ENCODE measurements around the gene INPP5A. TPM values are rescaled to one million over a fixed set of nuclear protein-coding genes. Genes with fewer than 3 reads are reported as not detected.

Gene INPP5A
- total and polyA plus RNA-seq, 10 of the 15 experiments (the other 5 are each of a cell fraction or from before 2014, with no cell fraction given), result 0.52 to 15.0 (median 6.3) TPM

- no TSS peak for BruUV-seq (replicated peaks)
- ChIA-PET CTCF (no interaction called here), POLR2A (no interaction called here), RAD21 (ENCODE audit: unreplicated experiment) (no interaction called here), SMC1A (ENCODE audit: uncharacterized antibody, unreplicated experiment) (interaction anchor here (1.2 kb wide), 1 partner anchor 42 kb away, joined by 3 read pairs; no protein-coding TSS in a partner anchor)
- Histone ChIP-seq H3K36me3 (ENCODE audit: control insufficient read depth in 2 of 2, insufficient read depth in 2 of 2, low read length in 1 of 2) (no peaks in the 10 kb centered on the region), H3K9ac (ENCODE audit: control insufficient read depth, insufficient read depth, low read length) (no peak overlapping the region), H2AFZ (ENCODE audit: control insufficient read depth, low read depth, low read length) (no peak overlapping the region), H3K4me2 (ENCODE audit: control insufficient read depth, insufficient read depth) (no peak overlapping the region), H3K27ac (ENCODE audit: control insufficient read depth, insufficient read depth) (no peak overlapping the region), H3K9me3 (replicated peaks; ENCODE audit: control insufficient read depth, insufficient read depth, low read length) (no peaks in the 10 kb centered on the region), H4K20me1 (ENCODE audit: control insufficient read depth, insufficient read depth) (no peaks in the 10 kb centered on the region), H3K27me3 (replicated peaks in 1 of 2; ENCODE audit: control insufficient read depth in 2 of 2, insufficient read depth in 2 of 2, low read length in 1 of 2) (peaks cover 0 to 2% of the 10 kb centered on the region in 2 experiments; a peak in 1 of 4 replicates), H3K4me3 (no peak overlapping the region), H3K4me1 (ENCODE audit: control insufficient read depth, insufficient read depth, low read length) (no peaks in the 10 kb centered on the region), H3K79me2 (ENCODE audit: control insufficient read depth, insufficient read depth, low read length) (no peaks in the 10 kb centered on the region)
- in situ Hi-C loops (cut with MboI) (no loop called here), intact Hi-C loops (cut with micrococcal nuclease; ENCODE audit: unreplicated experiment) (no loop called here)
- WGBS (ENCODE audit: insufficient coverage, insufficient replicate concordance, low lambda C conversion rate, missing lambda C conversion rate), result 23% methylated on average over 30 of the region's 30 CpGs
- no peak for TF ChIP-seq RUNX3 (IDR thresholded peaks at IDR 0.05; ENCODE audit: low read length)
- TF ChIP-seq NFIC (IDR thresholded peaks at IDR 0.05; ENCODE audit: low read depth, low read length), result no peak
- no peak for TF ChIP-seq MXI1 (IDR thresholded peaks at IDR 0.05; ENCODE audit: low read depth, low read length)
- TF ChIP-seq GATAD2B (conservative IDR thresholded peaks at IDR 0.05; ENCODE audit: low read depth), result no peak
- no peak for TF ChIP-seq CBX5 (IDR thresholded peaks at IDR 0.05; ENCODE audit: low read depth)
- no peak for TF ChIP-seq HCFC1 (IDR thresholded peaks at IDR 0.05; ENCODE audit: low read length)
- TF ChIP-seq SMAD5 (IDR thresholded peaks at IDR 0.05; ENCODE audit: low read depth), result no peak
- TF ChIP-seq EP300 (IDR thresholded peaks at IDR 0.05; ENCODE audit: borderline replicate concordance in 1 of 2, control insufficient read depth in 1 of 2, low read depth in 2 of 2, low read length in 2 of 2), result no peak
- FAIRE-seq (no peak), ATAC-seq (no peak), DNase-seq (ENCODE audit: low read depth, low spot score) (no peak)
These were observed 40.4 kb upstream of the INPP5A start for GRCh38 chr10:132497063-132497680.

All from GM12878 (cell line).